Thymus (tissue), 11 donors: Measurements from ENCODE around the gene FOXF2. TPM values are rescaled to one million over a fixed set of nuclear protein-coding genes. Genes with fewer than 3 reads are reported as not detected.

Source experiments
- DNase-seq, 9 donors: peaks; one replicate each; pipeline ENCODE4 v3.0.0-alpha.2; 2013; ENCODE audit warnings: low spot score in 9 of 9, low read depth in 6 of 9, missing footprints in 1 of 9
- H3K27ac ChIP-seq, 2 donors: one replicate each; pipeline ENCODE4 v1.5.1; 2013; ENCODE audit warnings: control low read depth in 1 of 2, low read depth in 1 of 2, low read length in 1 of 2, mild to moderate bottlenecking in 1 of 2, moderate library complexity in 1 of 2
- H3K27me3 ChIP-seq, 2 donors: one replicate each; pipeline ENCODE4 v1.5.1; 2013; ENCODE audit warnings: low read length in 1 of 2; ENCODE audit not compliant: control insufficient read depth in 2 of 2, insufficient read depth in 1 of 2
- H3K36me3 ChIP-seq, 2 donors: one replicate each; pipeline ENCODE4 v1.5.1; 2013; ENCODE audit warnings: low read length in 1 of 2, mild to moderate bottlenecking in 1 of 2, moderate library complexity in 1 of 2; ENCODE audit not compliant: control insufficient read depth in 2 of 2, insufficient read depth in 2 of 2
- H3K4me1 ChIP-seq, 2 donors: one replicate each; pipeline ENCODE4 v1.5.1; 2013; ENCODE audit warnings: low read length in 2 of 2; ENCODE audit not compliant: control insufficient read depth in 2 of 2, insufficient read depth in 2 of 2
- H3K4me3 ChIP-seq, 2 donors: one replicate each; pipeline ENCODE4 v1.5.1; 2013; ENCODE audit warnings: low read length in 2 of 2, control low read depth in 1 of 2, mild to moderate bottlenecking in 1 of 2
- H3K9me3 ChIP-seq, 2 donors: one replicate each; pipeline ENCODE4 v1.5.1; 2013; ENCODE audit warnings: low read length in 1 of 2, mild to moderate bottlenecking in 1 of 2; ENCODE audit not compliant: control insufficient read depth in 2 of 2, insufficient read depth in 1 of 2
- WGBS: extraction: QIAGEN DNeasy Blood & Tissue Kit; methylation state at CpG from one replicate; pipeline ENCODE4 v1.1.7; 2013; 5-methylcytosine and 5-hydroxymethylcytosine counted together
- polyA plus RNA-seq: library from polyadenylated mRNA; stranded (reverse); fragments of 200-250 nt; gene quantifications from one replicate; pipeline ENCODE4 v1.2.3, GENCODE V29; 2013
- total RNA-seq: library from RNA; stranded (reverse); fragments of 120-200 nt; gene quantifications from one replicate; pipeline ENCODE4 v1.2.4, GENCODE V29; 2013
- donor health status: healthy.

FOXF2 gene
- total and polyA plus RNA-seq, 2 donors: 0.30 TPM; not detected in 1

DNA sequence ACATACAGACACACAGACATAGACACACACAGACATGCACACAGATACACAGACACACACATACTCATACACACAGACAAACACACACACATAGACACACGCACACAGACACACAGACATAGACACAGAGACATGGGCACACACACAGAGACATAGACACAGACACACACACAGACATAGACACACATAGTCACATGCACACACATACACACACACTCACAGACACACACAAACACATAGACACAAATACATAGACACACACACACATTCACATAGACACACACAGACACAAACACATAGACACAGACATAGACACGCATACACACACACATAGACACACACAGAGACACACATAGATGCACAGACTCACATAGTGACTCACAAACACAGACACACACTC is 13.5 kb downstream of the FOXF2 start:
- no peak for DNase-seq
- H3K4me3 ChIP-seq: no peak overlapping the region
- no peaks in the 10 kb centered on the region for H3K9me3 ChIP-seq
- 91% methylated on average over 2 of the region's 2 CpGs for WGBS
- no peaks in the 10 kb centered on the region for H3K36me3 ChIP-seq
- H3K4me1 ChIP-seq: no peaks in the 10 kb centered on the region
- peaks cover 0 to 34% of the 10 kb centered on the region in 2 donors for H3K27me3 ChIP-seq
- H3K27ac ChIP-seq: no peak overlapping the region

DNA sequence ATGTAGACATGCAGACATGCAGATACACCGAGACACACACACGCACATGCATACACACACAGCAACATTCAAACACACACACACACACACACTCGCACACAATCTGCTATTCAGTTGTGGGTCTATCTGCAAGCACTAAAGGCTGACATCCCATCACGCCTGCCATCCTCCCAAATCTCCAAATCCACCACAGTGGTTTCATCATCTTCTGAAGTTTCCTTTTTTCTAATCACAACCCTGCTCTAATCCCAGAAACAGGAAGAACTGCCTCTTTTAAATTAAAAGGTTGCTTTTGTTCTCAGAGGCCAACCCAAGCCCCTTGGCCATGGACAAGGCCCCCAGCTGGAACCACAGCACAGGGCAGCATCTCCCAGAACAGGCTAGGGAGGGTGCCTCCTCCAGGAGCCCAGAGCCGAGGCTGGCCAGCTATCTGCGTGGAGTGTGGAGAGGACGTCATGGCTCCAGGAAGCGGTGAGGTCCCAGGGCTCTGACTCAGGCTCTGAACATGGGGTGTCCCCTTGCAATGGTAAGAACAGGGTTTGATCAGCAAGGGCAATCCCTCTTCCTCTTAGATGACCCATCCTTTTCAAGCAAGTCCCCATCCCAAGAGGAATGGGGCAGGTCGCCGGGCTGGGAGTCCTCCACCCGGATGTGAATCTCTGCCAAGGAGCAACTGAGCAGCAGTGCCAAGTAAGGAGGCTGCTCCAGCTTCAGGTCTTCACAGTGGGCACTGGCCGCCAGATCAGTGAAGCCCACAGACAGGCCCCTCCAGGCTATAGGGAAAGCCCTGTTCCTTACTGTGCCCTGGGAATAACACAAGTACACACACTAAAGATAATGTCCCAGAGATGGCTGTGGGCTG is 14.7 kb downstream of the FOXF2 start:
- Histone ChIP-seq H3K36me3 (no peaks in the 10 kb centered on the region), H3K4me3 (no peak overlapping the region), H3K27ac (no peak overlapping the region), H3K9me3 (no peaks in the 10 kb centered on the region), H3K27me3 (peaks cover 0 to 32% of the 10 kb centered on the region in 2 donors), H3K4me1 (no peaks in the 10 kb centered on the region)
- WGBS: 79% methylated on average over 12 of the region's 12 CpGs
- DNase-seq: no peak

DNA sequence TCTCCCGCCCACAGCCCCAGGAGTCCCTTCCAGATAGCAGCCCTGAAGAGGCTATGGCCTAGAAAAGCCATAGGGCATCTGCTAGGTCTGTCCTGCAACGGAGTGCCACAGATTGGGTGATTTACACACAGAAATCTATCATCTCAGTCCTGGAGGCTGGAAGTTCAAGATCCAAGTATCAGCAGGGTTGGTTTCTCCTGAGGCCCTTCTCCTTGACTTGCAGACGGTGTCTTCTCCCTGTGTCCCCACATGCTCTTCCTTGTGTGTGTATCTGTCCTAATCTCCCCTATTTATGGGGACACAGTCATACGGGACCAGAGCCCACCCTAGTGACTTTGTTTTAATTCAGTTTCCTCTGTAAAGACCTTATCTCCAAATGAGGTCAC is 15.3 kb downstream of the FOXF2 start:
- no peak overlapping the region for H3K27ac ChIP-seq
- H3K9me3 ChIP-seq: no peaks in the 10 kb centered on the region
- DNase-seq: no peak
- no peaks in the 10 kb centered on the region for H3K36me3 ChIP-seq
- WGBS: 93% methylated on average over 4 of the region's 4 CpGs
- no peak overlapping the region for H3K4me3 ChIP-seq
- no peaks in the 10 kb centered on the region for H3K4me1 ChIP-seq
- H3K27me3 ChIP-seq: peaks cover 0 to 29% of the 10 kb centered on the region in 2 donors

DNA sequence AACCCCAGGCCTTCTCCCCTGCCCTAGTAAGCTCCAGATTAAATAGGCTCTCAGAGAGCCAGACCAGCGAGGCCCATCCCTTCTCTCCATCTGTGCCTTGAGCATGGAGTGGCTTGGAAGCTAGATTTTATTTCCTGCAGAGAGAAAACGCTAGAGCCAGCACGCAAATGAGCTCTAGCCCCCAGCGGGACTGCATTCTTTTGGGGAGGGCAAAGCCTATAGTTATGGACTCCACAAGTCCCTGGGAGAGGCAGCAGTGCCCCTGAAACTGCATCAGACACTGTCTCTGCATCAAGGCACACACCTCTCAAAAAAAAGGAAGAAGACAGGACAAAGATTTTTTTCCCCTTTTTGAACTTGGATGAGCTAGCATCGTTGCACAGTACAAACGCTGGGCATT is 15.8 kb downstream of the FOXF2 start:
- no peak overlapping the region for H3K4me3 ChIP-seq
- no peaks in the 10 kb centered on the region for H3K4me1 ChIP-seq
- DNase-seq: no peak
- no peaks in the 10 kb centered on the region for H3K9me3 ChIP-seq
- WGBS: 83% methylated on average over 6 of the region's 6 CpGs
- H3K27ac ChIP-seq: no peak overlapping the region
- H3K27me3 ChIP-seq: peaks cover 0 to 30% of the 10 kb centered on the region in 2 donors
- H3K36me3 ChIP-seq: no peaks in the 10 kb centered on the region

DNA sequence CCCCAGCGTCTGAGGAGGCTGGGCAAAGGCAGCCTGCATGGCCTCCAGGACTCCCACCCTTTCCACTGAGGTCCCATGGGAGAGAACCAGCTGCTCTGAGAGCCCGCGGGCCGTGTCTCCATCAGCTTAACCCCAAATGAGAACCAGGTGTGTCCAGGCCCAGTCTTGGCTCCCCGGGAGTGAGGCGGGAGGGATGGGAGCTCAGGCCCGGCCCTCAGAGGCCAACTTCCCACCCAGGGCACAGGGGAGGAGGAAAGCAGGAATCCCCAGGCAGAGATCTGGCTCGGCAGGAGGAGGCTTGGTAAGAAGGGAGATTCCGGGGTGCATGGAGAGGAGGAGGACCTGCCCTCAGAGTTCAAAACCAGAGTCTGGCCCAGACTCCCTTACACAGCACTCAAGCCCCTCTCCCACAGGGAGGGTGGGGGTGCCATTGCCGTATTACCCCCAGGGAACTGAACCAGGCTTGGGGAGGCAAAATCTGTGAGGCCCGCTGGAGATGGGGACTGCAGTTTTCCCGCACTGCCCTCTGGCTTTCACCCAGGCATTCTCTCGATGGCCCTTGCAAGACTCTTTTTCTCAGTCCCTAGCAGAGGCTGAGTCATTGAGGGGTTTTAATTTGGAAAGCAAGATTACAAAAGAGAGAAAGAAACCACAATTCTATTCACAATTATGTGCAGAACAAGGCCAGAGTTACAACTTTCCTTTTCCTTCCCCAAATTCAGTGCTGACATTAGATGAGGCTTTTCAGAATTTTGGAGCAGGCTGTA is 17.1 kb downstream of the FOXF2 start:
- Histone ChIP-seq H3K9me3 (no peaks in the 10 kb centered on the region), H3K27me3 (peaks cover 0 to 23% of the 10 kb centered on the region in 2 donors), H3K4me3 (no peak overlapping the region), H3K36me3 (no peaks in the 10 kb centered on the region), H3K27ac (no peak overlapping the region), H3K4me1 (no peaks in the 10 kb centered on the region)
- no peak for DNase-seq
- WGBS: 85% methylated on average over 13 of the region's 13 CpGs

DNA sequence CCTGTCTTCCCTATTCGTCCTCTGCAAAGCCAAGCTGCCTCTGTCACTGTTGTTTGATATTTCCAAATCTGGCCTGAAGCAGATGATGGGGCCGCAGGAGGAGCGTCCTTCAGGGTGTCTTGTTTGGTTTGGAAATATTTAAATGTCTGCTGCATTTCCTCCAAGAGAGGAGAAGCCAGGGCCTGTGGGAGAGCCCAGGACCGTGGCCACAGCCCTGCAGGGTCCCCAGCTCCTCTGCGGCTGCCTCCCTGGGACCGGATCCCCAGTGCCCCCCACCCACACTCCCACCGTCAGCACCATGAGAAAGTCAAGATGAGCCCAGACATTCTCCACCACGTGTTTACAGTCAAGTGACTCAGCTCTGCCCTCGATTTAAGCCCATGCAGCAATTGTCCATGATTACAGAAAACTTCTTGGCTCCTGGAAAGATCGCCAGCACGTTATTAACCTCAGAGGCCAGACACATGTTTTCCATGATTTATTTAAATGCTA is 18.2 kb downstream of the FOXF2 start:
- DNase-seq: no peak
- WGBS: 77% methylated on average over 11 of the region's 11 CpGs
- Histone ChIP-seq H3K9me3 (no peaks in the 10 kb centered on the region), H3K27me3 (peaks cover 0 to 22% of the 10 kb centered on the region in 2 donors), H3K36me3 (no peaks in the 10 kb centered on the region), H3K4me3 (no peak overlapping the region), H3K27ac (no peak overlapping the region), H3K4me1 (no peaks in the 10 kb centered on the region)

DNA sequence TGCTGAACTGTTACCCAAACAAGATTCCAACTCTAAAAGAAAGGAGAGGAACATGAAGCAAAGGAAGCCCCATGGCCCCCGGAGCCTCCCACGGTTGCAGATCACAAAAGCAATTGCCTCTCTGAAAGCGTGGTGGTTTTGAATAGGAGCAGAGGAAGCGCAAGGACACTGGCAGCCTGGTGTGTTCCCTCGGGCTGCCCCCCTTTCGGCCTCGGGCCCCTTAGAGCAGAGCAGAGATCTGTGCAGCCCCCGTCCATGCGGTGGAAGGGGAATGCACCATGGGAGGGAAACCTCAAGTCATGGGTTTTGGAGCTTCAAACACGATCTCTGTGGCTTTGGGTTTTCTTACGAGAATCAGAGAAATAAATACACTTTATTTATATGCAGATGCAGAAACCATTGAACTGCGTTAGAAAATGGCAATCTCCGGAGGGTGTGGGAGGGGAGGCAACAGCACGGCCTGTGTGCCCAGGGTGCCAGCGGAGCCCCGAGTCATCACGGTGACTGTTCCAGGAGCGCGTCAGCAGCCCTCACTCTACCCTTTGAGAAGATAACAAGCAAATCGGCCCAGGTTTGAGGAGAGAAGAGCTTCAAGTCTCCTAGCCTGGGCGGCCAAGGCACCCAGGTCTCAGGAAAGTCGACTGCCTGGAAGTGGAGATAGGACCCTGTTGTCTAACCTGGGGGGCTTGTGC is 20.5 kb downstream of the FOXF2 start:
- Histone ChIP-seq H3K4me3 (no peak overlapping the region), H3K27me3 (peaks cover 0 to 27% of the 10 kb centered on the region in 2 donors), H3K9me3 (no peaks in the 10 kb centered on the region), H3K4me1 (no peaks in the 10 kb centered on the region), H3K36me3 (no peaks in the 10 kb centered on the region), H3K27ac (no peak overlapping the region)
- WGBS: 48% methylated on average over 22 of the region's 22 CpGs
- no peak for DNase-seq

DNA sequence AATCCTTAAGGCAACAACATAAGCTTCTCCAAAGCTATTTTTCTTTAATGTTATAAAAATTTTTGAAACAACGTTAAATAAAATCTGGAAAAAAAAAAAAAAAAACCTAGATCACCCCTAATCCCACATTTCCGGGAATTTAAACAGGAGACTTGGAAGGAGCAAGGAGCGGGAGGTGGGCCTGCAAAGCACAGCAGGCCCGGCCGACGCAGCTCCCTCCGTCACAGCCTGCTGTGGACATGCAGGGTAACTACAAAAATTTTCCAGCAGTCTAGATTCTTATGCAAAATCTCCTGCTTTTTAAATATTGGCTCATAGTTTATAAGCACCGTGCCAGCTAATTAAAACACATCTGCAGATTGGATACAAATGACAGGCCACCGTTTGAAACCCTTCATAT is 23.5 kb downstream of the FOXF2 start:
- peaks cover 0 to 38% of the 10 kb centered on the region in 2 donors for H3K27me3 ChIP-seq
- no peak for DNase-seq

More for the DNA sequence above, 23.5 kb downstream of the FOXF2 start:
- Histone ChIP-seq H3K36me3 (no peaks in the 10 kb centered on the region), H3K4me3 (no peak overlapping the region), H3K4me1 (no peaks in the 10 kb centered on the region), H3K9me3 (no peaks in the 10 kb centered on the region), H3K27ac (no peak overlapping the region)
- 84% methylated on average over 9 of the region's 9 CpGs for WGBS
